H1 (cell line): ENCODE data around the gene PROK2.

ENCODE experiments used
- CHD2 ChIP-seq: IDR thresholded peaks from 2 replicates; pipeline ENCODE4 v1.6.1; 2012; ENCODE audit warnings: low read length, improper control_type of control experiment
- EP300 ChIP-seq, 2 experiments: IDR thresholded peaks; 1 replicate in 1 of 2; 2 replicates in 1 of 2; pipeline ENCODE4 v1.6.1; 2011 to 2012; ENCODE audit warnings: low read depth in 2 of 2, low read length in 2 of 2, mild to moderate bottlenecking in 2 of 2, borderline replicate concordance in 1 of 2, inconsistent platforms in 1 of 2, moderate library complexity in 1 of 2
- EZH2 ChIP-seq: fragments of 200-600 bp; sonication (generic); IDR thresholded peaks from 2 replicates; pipeline ENCODE4 v1.7.1; 2012; ENCODE audit warnings: low read depth, mild to moderate bottlenecking, moderate library complexity, low read length, inconsistent platforms; ENCODE audit not compliant: severe bottlenecking
- HDAC6 ChIP-seq: IDR thresholded peaks from one replicate; pipeline ENCODE4 v1.7.1; 2012; ENCODE audit warnings: low read depth, mild to moderate bottlenecking, inconsistent platforms, low read length, moderate library complexity
- POLR2AphosphoS5 ChIP-seq: IDR thresholded peaks from 2 replicates; pipeline ENCODE4 v1.6.1; 2011; ENCODE audit warnings: low read depth, low read length
- RAD21 ChIP-seq, 2 experiments: IDR thresholded peaks in 1 of 2; conservative IDR thresholded peaks in 1 of 2; 2 replicates each; pipeline ENCODE4 v1.6.1; 2011; ENCODE audit warnings: low read depth in 2 of 2, low read length in 2 of 2, improper control_type of control experiment in 1 of 2, inconsistent platforms in 1 of 2, mild to moderate bottlenecking in 1 of 2, moderate library complexity in 1 of 2
- SRF ChIP-seq: IDR thresholded peaks from 2 replicates; pipeline ENCODE4 v1.6.1; 2011; ENCODE audit warnings: mild to moderate bottlenecking, low read depth, low read length, moderate library complexity
- TCF12 ChIP-seq: IDR thresholded peaks from 2 replicates; pipeline ENCODE4 v1.6.1; 2011; ENCODE audit warnings: low read depth, mild to moderate bottlenecking, low read length
- ZNF274 ChIP-seq: IDR thresholded peaks from 2 replicates; pipeline ENCODE4 v1.7.0; 2012; ENCODE audit warnings: low read length, borderline replicate concordance; ENCODE audit errors: extremely low read depth
- TF ChIP-seq, protein P1 (sequence below), 3 experiments: IDR thresholded peaks; 1 replicate in 2 of 3; 2 replicates in 1 of 3; pipeline versions ENCODE4 v1.5.1 to v1.6.1; 2011; ENCODE audit warnings: low read length in 3 of 3, mild to moderate bottlenecking in 3 of 3, inconsistent platforms in 2 of 3, low read depth in 1 of 3, moderate library complexity in 1 of 3; ENCODE audit not compliant: insufficient read depth in 1 of 3; ENCODE audit errors: control extremely low read depth in 1 of 3
- TF ChIP-seq, protein P2 (sequence below): IDR thresholded peaks from 2 replicates; pipeline ENCODE4 v1.6.1; 2012; ENCODE audit warnings: inconsistent platforms

DNA sequence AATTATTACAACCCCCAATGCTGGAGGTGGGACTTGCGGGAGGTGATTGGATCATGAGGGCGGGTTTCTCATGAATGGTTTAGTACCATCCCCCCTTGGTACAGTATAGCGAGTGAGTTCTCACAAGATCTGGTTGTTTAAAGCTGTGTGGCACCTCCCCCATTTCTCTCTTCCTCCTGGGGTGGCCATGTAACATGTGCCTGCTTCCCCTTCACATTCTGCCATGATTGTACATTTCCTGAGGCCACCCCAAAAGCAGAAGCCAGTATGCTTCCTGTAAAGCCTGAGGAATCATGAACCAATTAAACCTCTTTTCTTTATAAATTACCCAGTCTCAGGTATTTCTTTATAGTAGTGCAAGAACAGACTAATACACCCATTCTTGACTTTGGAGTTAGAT lies 20.3 kb upstream of the PROK2 start:
- no peak for TF ChIP-seq EZH2
- TF ChIP-seq, protein P1, sequence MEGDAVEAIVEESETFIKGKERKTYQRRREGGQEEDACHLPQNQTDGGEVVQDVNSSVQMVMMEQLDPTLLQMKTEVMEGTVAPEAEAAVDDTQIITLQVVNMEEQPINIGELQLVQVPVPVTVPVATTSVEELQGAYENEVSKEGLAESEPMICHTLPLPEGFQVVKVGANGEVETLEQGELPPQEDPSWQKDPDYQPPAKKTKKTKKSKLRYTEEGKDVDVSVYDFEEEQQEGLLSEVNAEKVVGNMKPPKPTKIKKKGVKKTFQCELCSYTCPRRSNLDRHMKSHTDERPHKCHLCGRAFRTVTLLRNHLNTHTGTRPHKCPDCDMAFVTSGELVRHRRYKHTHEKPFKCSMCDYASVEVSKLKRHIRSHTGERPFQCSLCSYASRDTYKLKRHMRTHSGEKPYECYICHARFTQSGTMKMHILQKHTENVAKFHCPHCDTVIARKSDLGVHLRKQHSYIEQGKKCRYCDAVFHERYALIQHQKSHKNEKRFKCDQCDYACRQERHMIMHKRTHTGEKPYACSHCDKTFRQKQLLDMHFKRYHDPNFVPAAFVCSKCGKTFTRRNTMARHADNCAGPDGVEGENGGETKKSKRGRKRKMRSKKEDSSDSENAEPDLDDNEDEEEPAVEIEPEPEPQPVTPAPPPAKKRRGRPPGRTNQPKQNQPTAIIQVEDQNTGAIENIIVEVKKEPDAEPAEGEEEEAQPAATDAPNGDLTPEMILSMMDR (IDR thresholded peaks at IDR 0.05; ENCODE audit: control extremely low read depth in 1 of 3, insufficient read depth in 1 of 3, low read depth in 1 of 3, low read length in 3 of 3) = no peak
- no peak for TF ChIP-seq ZNF274
- no peak for TF ChIP-seq TCF12
- TF ChIP-seq CHD2 = no peak
- TF ChIP-seq, protein P2, sequence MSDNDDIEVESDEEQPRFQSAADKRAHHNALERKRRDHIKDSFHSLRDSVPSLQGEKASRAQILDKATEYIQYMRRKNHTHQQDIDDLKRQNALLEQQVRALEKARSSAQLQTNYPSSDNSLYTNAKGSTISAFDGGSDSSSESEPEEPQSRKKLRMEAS = no peak
- TF ChIP-seq RAD21 (IDR thresholded peaks at IDR 0.05 in 1 of 2, conservative IDR thresholded peaks at IDR 0.05 in 1 of 2; ENCODE audit: low read depth in 2 of 2, low read length in 2 of 2) = no peak
- no peak for TF ChIP-seq POLR2AphosphoS5
- TF ChIP-seq HDAC6 = no peak
- no peak for TF ChIP-seq EP300 (IDR thresholded peaks at IDR 0.05; ENCODE audit: borderline replicate concordance in 1 of 2, low read depth in 2 of 2, low read length in 2 of 2)
- TF ChIP-seq SRF = no peak
